Inflammatory macrophage (primary cell): ENCODE measurements around the gene PCIF1.
"Not testable (repeated sequence)": the region's sequence is repeated elsewhere in the genome, so short reads cannot be mapped to it uniquely, and the experiment has no call there.

ENCODE experiments used
- DNase-seq, 2 donors: peaks; one replicate each; pipeline ENCODE4 v3.0.0-alpha.2; 2020 to 2022

The PCIF1 gene

GRCh38 chr20:45968801-45969711, 34.6 kb downstream of the PCIF1 start:
- DNase-seq = peak; percentile 10 to 46

- peak; percentile 55 to 69 for DNase-seq
Measured at GRCh38 chr20:45969712-45970634, 35.5 kb downstream of the PCIF1 start.

- DNase-seq = peak in 1 of 2 donors; percentile 24
Measured at GRCh38 chr20:45970646-45971424, 36.4 kb downstream of the PCIF1 start.

- DNase-seq = no peak
Measured at GRCh38 chr20:45971425-45971674, 36.9 kb downstream of the PCIF1 start.

- peak; percentile 95 to 96 for DNase-seq
Measured at GRCh38 chr20:45971675-45972499, 37.4 kb downstream of the PCIF1 start, which contains the start of gene ZNF335. ZNF335 (minus strand) TSS chr20:45972203; CDS start chr20:45971410, 793 bp downstream.

- peak; percentile 98 for DNase-seq
Measured at GRCh38 chr20:45972500-45973183, 38.2 kb downstream of the PCIF1 start.

GRCh38 chr20:45974896-45975565, 40.5 kb downstream of the PCIF1 start:
- peak in 1 of 2 donors; percentile 22 for DNase-seq

GRCh38 chr20:45975686-45976085, 41.2 kb downstream of the PCIF1 start:
- DNase-seq = no peak

- peak; percentile 83 to 90 for DNase-seq
Measured at GRCh38 chr20:45976086-45976485, 41.6 kb downstream of the PCIF1 start.

GRCh38 chr20:45981261-45981660, 46.8 kb downstream of the PCIF1 start:
- DNase-seq = no peak

- no peak for DNase-seq
Measured at GRCh38 chr20:45983279-45983743, 48.8 kb downstream of the PCIF1 start.

GRCh38 chr20:45985573-45985972, 51.1 kb downstream of the PCIF1 start:
- no peak for DNase-seq

GRCh38 chr20:45987108-45987780, 52.8 kb downstream of the PCIF1 start:
- peak; percentile 71 to 83 for DNase-seq

GRCh38 chr20:45988830-45989229, 54.3 kb downstream of the PCIF1 start:
- not testable (repeated sequence) for DNase-seq

GRCh38 chr20:45991616-45992015, 57.1 kb downstream of the PCIF1 start:
- DNase-seq = peak; percentile 45 to 57

GRCh38 chr20:45993197-45993951, 58.9 kb downstream of the PCIF1 start:
- peak; percentile 75 to 77 for DNase-seq

GRCh38 chr20:45994761-45995493, 60.4 kb downstream of the PCIF1 start:
- DNase-seq = peak; percentile 45 to 46

GRCh38 chr20:45995495-45996097, 61.1 kb downstream of the PCIF1 start:
- not testable (repeated sequence) for DNase-seq
